ENCODE measurements around the gene LY6G6D.

The LY6G6D gene

DNA sequence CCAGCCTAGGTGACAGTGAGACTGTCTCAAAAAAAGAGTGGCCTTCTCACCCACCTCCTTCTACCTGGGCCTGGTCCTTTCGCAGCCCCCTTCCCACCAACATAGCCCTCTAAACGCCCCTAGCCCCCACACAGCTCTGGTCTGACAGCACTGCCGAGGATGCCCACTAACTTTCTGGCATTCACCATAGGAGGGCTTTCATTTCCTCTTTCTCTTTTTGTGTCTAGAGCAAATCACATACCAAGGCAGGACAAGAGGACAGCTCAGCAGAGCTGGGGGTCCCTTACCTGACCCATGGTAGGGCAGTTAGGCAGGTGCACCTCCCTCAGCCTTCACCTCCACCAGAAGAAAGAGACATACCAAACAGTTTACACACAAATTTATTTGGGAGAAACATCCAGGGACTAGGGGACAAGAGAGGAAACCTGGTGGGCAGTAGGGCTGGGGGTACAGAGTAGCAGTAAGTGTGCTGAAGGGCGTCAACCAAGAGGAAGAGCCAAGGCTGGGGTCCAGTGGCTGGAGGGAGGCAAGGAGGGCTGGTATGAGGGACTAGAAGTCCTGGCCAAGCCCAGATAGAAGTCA, 38.7 kb upstream of the LY6G6D start:
- H3K36me3 ChIP-seq: peaks cover 15 to 44% (median 21%) of the 10 kb centered on the region in 3 donors
- intact Hi-C loops (cut with DNase I; ENCODE audit: low total_unique reads): loop anchor here (5.0 kb wide), 1 partner anchor 156 kb away; no protein-coding TSS in a partner anchor
- TF ChIP-seq CTCF (IDR thresholded peaks at IDR 0.05): no peak
- H3K4me1 ChIP-seq: peaks cover 0 to 13% (median 10%) of the 10 kb centered on the region in 4 donors
- no peak for DNase-seq
- H3K4me3 ChIP-seq: no peak overlapping the region
- H3K27ac ChIP-seq: no peak overlapping the region
- no peaks in the 10 kb centered on the region for H3K9me3 ChIP-seq
- no peaks in the 10 kb centered on the region for H3K27me3 ChIP-seq

DNA sequence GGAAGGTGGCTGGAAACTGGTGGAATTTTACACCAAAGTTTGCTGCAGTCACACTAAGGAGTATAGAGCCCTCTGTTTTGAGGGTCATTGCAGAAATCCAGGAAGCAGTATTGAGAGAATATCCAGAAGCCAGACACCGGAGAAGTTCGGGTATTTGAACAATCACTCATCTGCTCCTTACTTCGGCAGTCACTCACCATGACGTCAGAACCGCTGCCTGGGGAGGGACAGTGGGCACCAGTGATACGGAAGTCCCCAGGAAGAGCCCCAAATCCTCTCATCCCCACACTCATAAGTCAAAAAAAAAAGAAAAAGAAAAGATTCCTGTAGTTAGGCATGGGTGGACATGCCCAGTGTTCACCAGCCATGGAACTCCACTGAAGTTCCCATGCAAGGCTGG, 38.2 kb upstream of the LY6G6D start:
- Histone ChIP-seq H3K36me3 (peaks cover 10 to 39% (median 16%) of the 10 kb centered on the region in 3 donors), H3K4me3 (no peak overlapping the region), H3K27ac (no peak overlapping the region), H3K27me3 (no peaks in the 10 kb centered on the region), H3K4me1 (peaks cover 0 to 16% (median 12%) of the 10 kb centered on the region in 4 donors), H3K9me3 (no peaks in the 10 kb centered on the region)
- DNase-seq: no peak
- intact Hi-C loops (cut with DNase I; ENCODE audit: low total_unique reads): loop anchor here (5.0 kb wide), 1 partner anchor 155 kb away; no protein-coding TSS in a partner anchor
- no peak for TF ChIP-seq CTCF (IDR thresholded peaks at IDR 0.05)

DNA sequence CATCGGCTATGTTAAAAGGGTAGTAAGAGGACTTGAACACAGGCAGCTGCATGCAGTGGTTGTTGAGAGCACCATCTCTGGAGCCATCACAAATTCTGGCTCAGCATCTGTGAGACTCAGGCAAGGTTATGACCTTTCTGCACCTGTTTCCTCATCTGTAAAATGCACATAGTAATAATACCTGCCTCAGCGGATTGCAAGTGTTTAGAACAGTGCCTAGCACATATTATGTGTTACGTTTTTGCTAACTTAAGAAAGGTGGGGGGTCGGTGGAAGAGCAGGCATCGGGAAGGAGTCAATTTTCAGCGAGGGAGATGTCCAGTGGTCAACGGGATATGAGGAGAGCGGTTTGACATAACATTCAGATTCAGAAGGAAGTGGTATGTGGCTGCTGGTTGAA, 37.2 kb upstream of the LY6G6D start:
- intact Hi-C loops (cut with DNase I; ENCODE audit: low total_unique reads): loop anchor here (5.0 kb wide), 1 partner anchor 154 kb away; no protein-coding TSS in a partner anchor
- DNase-seq: no peak
- Histone ChIP-seq H3K4me1 (peaks cover 0 to 20% (median 12%) of the 10 kb centered on the region in 4 donors), H3K27ac (no peak overlapping the region), H3K27me3 (no peaks in the 10 kb centered on the region), H3K9me3 (no peaks in the 10 kb centered on the region), H3K4me3 (no peak overlapping the region), H3K36me3 (peaks cover 0 to 29% (median 5%) of the 10 kb centered on the region in 3 donors)
- no peak for TF ChIP-seq CTCF (IDR thresholded peaks at IDR 0.05)

- peaks cover 0 to 23% (median 0%) of the 10 kb centered on the region in 3 donors for H3K36me3 ChIP-seq
- TF ChIP-seq CTCF (IDR thresholded peaks at IDR 0.05): peak; percentile 71 to 77
- intact Hi-C loops (cut with DNase I; ENCODE audit: low total_unique reads): no loop called here
- DNase-seq: peak; percentile 88 to 89
- H3K9me3 ChIP-seq: no peaks in the 10 kb centered on the region
- H3K4me1 ChIP-seq: peaks cover 0 to 23% (median 12%) of the 10 kb centered on the region in 4 donors
- H3K27me3 ChIP-seq: no peaks in the 10 kb centered on the region
- peak within 1 kb of the TSS; percentile 62 to 65 for H3K27ac ChIP-seq
- H3K4me3 ChIP-seq: peak within 1 kb of the TSS; percentile 49 to 64
Observed at GRCh38 chr6:31680226-31681134, 34.7 kb upstream of the LY6G6D start, which contains the start of gene LY6G5C. Gene LY6G5C (minus strand): TSS chr6:31681067. CDS start chr6:31680373, 694 bp downstream.

- H3K4me1 ChIP-seq: peaks cover 0 to 23% (median 12%) of the 10 kb centered on the region in 4 donors
- DNase-seq: peak in 1 of 2 donors; percentile 76
- H3K9me3 ChIP-seq: no peaks in the 10 kb centered on the region
- intact Hi-C loops (cut with DNase I; ENCODE audit: low total_unique reads): no loop called here
- H3K36me3 ChIP-seq: peaks cover 0 to 23% (median 3%) of the 10 kb centered on the region in 3 donors
- H3K27me3 ChIP-seq: no peaks in the 10 kb centered on the region
- H3K4me3 ChIP-seq: peak overlapping the region; percentile 49 to 64
- peak overlapping the region; percentile 62 to 65 for H3K27ac ChIP-seq
- TF ChIP-seq CTCF (IDR thresholded peaks at IDR 0.05): peak in 1 of 2 experiments; percentile 11
Observed at GRCh38 chr6:31681135-31681671, 33.9 kb upstream of the LY6G6D start.
